ENCODE measurements around the gene ZMIZ1. TPM values are rescaled to one million over a fixed set of nuclear protein-coding genes. Genes with fewer than 3 reads are reported as not detected.

The ZMIZ1 gene
- total RNA-seq, 1 donor from 2014 or later = 84.7 TPM

DNA sequence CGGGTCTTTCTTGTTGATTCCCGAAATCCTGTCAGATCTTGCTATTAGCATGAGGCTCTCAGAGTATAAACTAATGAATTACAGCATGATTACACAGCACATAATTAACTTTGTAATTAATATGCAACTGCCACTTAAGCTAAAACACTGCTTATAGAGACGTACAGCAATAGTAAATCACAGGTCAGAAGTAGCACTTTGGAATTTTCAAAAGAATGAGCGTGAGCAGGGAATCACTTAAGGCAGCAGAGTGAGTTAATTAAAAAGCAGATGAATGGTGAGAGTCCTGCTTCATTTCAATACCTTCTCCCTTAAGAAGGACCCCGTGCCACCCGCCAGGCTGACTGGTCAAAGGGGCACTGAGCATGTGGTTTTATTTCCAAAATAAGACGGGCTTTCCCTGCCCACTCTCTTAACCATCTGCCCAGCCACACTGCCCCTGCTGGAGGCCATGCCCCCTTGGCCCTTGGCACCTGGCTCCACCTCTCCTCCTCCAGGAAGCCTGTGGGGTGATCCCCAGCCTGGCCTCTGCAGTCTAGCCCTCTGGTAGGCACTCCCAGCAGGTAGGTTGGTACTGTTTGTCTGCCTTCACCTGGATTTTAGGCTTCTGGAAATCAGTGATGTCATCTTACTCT is 117.8 kb downstream of the ZMIZ1 start:
- Histone ChIP-seq H3K9me3 (no peaks in the 10 kb centered on the region), H3K27ac (peak overlapping the region; percentile 79), H3K27me3 (no peaks in the 10 kb centered on the region), H3K4me3 (no peak overlapping the region), H3K36me3 (peaks cover 7% of the 10 kb centered on the region), H3K4me1 (peaks cover 97% of the 10 kb centered on the region)
- TF ChIP-seq, protein P1, sequence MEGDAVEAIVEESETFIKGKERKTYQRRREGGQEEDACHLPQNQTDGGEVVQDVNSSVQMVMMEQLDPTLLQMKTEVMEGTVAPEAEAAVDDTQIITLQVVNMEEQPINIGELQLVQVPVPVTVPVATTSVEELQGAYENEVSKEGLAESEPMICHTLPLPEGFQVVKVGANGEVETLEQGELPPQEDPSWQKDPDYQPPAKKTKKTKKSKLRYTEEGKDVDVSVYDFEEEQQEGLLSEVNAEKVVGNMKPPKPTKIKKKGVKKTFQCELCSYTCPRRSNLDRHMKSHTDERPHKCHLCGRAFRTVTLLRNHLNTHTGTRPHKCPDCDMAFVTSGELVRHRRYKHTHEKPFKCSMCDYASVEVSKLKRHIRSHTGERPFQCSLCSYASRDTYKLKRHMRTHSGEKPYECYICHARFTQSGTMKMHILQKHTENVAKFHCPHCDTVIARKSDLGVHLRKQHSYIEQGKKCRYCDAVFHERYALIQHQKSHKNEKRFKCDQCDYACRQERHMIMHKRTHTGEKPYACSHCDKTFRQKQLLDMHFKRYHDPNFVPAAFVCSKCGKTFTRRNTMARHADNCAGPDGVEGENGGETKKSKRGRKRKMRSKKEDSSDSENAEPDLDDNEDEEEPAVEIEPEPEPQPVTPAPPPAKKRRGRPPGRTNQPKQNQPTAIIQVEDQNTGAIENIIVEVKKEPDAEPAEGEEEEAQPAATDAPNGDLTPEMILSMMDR (IDR thresholded peaks at IDR 0.05) = no peak
- intact Hi-C loops (cut with DNase I) = no loop called here
- DNase-seq (no peak), ATAC-seq (no peak)

DNA sequence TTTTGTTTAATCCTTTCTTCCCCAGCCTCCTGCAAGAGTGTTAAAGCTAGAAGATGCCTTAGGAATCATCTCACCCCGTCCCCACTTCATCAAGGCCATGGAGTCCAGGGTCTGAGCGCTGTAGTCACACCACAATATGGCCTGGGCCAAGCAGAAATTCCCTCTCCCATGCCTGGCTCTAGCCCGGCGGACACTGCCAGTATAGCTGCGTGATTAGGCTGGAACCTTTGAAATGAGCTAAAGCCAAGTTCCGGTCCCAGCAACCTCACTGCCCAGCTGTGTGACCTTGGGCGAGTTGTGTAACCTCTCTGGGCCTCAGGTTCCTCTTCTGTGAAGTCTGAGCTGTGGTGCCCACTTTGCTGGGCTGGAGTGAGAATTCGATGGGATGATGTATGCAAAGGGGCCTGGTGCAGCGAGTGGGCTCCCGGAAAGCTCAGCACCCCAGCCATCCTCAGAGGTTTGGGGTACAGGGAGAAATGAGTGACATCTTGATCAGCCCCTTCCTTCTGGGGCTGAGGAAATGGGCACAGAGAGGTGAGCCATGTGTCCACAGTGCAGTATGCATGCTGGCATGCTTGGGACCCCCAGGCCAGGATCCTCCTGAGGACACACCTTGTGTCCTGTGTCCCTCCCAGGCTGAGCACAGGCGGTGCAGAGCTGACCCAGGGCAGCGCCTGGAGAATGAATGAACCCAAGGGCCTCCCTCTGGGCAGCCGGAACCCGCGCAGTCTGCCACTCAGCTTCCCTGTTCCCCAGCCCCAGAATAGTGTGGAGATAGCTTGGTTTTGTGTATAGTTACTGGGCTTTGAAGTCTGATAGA is 118.6 kb downstream of the ZMIZ1 start:
- Histone ChIP-seq H3K36me3 (peaks cover 7% of the 10 kb centered on the region), H3K9me3 (no peaks in the 10 kb centered on the region), H3K27me3 (no peaks in the 10 kb centered on the region), H3K27ac (peak overlapping the region; percentile 79), H3K4me3 (no peak overlapping the region), H3K4me1 (peaks cover 99% of the 10 kb centered on the region)
- no peak for DNase-seq
- TF ChIP-seq, protein P1 (IDR thresholded peaks at IDR 0.05) = no peak
- intact Hi-C loops (cut with DNase I) = no loop called here
- peak; percentile 53 for ATAC-seq

DNA sequence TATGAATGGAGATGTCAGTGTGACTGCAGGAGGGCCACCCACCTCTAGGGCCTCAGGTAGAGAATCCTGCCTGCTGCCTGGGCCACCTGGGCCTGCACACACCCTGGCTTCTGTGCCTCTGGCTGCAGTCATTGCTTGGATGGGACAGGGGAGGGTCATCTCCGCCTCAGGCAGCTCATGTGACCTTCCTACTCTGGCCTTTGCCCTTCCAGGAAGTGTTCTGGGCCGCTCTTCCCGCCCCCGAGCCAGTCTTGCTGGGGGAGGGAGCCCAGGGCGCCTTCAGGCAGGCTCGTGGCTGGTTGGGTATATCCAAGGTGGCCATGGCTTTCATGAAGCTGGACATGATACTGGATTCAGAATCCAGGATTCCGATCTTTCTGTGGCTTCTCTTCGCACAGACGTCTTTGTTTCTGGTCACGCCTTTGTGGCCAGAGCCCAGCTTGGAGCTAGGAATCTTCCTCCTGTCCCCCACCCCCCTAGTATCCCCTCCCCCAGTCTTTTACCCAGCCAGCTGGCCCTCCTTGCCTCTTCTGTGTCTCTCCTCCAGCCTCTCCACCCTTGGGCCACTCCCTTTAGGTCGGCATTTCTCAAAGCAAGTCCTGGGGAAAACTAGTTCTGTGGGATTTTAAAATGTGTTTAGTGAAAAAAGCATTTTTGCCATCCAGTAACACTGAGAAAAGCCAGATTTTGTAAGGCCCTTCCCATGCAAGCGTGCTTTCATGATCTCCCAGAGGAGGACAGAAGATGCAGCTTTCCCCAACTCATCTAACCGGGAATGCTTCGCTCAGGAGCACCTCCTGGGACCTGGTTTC is 119.6 kb downstream of the ZMIZ1 start:
- peak overlapping the region; percentile 48 for H3K27ac ChIP-seq
- H3K4me3 ChIP-seq = no peak overlapping the region
- TF ChIP-seq, protein P1 (IDR thresholded peaks at IDR 0.05) = no peak
- no peaks in the 10 kb centered on the region for H3K9me3 ChIP-seq
- DNase-seq (peak; percentile 81), ATAC-seq (peak; percentile 61)
- intact Hi-C loops (cut with DNase I) = no loop called here
- peaks cover 92% of the 10 kb centered on the region for H3K4me1 ChIP-seq
- H3K27me3 ChIP-seq = no peaks in the 10 kb centered on the region
- peaks cover 9% of the 10 kb centered on the region for H3K36me3 ChIP-seq

DNA sequence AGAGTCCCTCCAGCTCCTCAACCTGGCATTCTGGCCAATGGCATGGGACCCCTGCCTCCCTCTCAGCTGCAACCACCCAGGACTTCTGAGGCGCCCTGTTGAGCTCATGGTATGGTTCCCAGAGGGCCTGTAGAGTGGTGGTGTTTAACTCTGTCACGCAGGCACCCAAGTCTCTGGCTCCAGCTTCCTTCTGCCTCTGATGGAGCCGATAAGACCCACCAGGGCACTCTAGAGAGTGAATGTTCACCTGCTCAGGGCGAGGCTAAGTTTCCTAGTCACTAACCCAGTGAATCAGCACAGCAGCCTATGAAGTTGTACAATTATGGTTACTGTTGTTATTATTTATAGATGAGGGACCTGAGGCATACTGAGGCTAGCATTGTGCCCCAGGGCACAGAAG is 120.4 kb downstream of the ZMIZ1 start:
- H3K27me3 ChIP-seq = no peaks in the 10 kb centered on the region
- peaks cover 84% of the 10 kb centered on the region for H3K4me1 ChIP-seq
- H3K27ac ChIP-seq = peak overlapping the region; percentile 48
- DNase-seq (no peak), ATAC-seq (no peak)
- H3K36me3 ChIP-seq = peaks cover 12% of the 10 kb centered on the region
- intact Hi-C loops (cut with DNase I) = no loop called here
- TF ChIP-seq, protein P1 (IDR thresholded peaks at IDR 0.05) = no peak
- H3K9me3 ChIP-seq = no peaks in the 10 kb centered on the region
- no peak overlapping the region for H3K4me3 ChIP-seq

DNA sequence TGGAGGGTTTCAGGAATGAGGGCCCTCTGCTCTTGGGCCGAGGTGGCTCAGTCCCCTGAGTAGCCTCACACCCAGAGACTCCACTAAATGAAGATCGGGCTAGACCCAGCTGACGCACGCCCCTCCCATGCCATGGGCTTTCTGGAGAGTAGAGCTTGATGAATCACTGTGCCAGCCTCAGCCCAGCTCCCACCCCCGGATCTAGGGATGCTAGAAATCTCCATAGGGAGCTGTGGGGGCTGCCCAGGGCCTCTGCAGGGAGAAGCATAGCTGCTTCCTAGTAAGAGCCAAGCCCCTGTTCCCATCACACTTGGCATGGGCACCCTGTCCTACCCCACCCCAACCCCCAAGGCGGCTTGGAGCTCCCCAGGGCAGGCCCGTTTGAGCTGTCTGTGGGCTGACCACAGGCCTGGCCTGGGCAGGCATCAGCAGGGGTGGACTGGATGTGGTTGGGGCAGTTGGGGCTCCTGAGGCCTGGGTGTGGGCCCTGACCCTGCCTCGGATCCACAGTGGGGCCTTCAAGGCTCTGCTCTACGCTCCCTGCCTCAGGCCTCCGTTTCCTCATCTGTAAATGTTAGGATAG is 121.2 kb downstream of the ZMIZ1 start:
- peaks cover 12% of the 10 kb centered on the region for H3K36me3 ChIP-seq
- ATAC-seq = no peak
- no peak overlapping the region for H3K4me3 ChIP-seq
- TF ChIP-seq, protein P1 (IDR thresholded peaks at IDR 0.05) = no peak
- no peak for DNase-seq
- H3K9me3 ChIP-seq = no peaks in the 10 kb centered on the region
- peak overlapping the region; percentile 48 for H3K27ac ChIP-seq
- intact Hi-C loops (cut with DNase I) = loop anchor here (10.0 kb wide), 1 partner anchor 1145 kb away; no protein-coding TSS in a partner anchor
- H3K4me1 ChIP-seq = peaks cover 82% of the 10 kb centered on the region
- H3K27me3 ChIP-seq = no peaks in the 10 kb centered on the region
